A204.1 (cell line): ENCODE results near the gene OPRD1.
"Not testable (repeated sequence)": the region's sequence is repeated elsewhere in the genome, so short reads cannot be mapped to it uniquely, and the experiment has no call there.

ENCODE experiments used
- FAIRE-seq: peaks from 2 replicates; lab custom pipeline; 2012; peaks lifted over from hg19 to GRCh38; lab: Jason Lieb, UNC

The OPRD1 gene

GRCh38 chr1:28847207-28847606 lies 35.2 kb downstream of the OPRD1 start:
- FAIRE-seq = not testable (repeated sequence)

GRCh38 chr1:28848416-28848815 lies 36.4 kb downstream of the OPRD1 start:
- FAIRE-seq = no peak

- no peak for FAIRE-seq
Measured at GRCh38 chr1:28853093-28853742, 41.2 kb downstream of the OPRD1 start.

- not testable (repeated sequence) for FAIRE-seq
Measured at GRCh38 chr1:28854406-28854805, 42.4 kb downstream of the OPRD1 start.

GRCh38 chr1:28855046-28855445 lies 43.1 kb downstream of the OPRD1 start:
- FAIRE-seq = no peak

- no peak for FAIRE-seq
Measured at GRCh38 chr1:28855469-28855951, 43.5 kb downstream of the OPRD1 start.

GRCh38 chr1:28855969-28856368 lies 44.0 kb downstream of the OPRD1 start:
- no peak for FAIRE-seq

GRCh38 chr1:28860332-28861073 lies 48.5 kb downstream of the OPRD1 start:
- FAIRE-seq = no peak

GRCh38 chr1:28862571-28863403 lies 50.8 kb downstream of the OPRD1 start:
- no peak for FAIRE-seq

- FAIRE-seq = no peak
Measured at GRCh38 chr1:28864695-28865094, 52.7 kb downstream of the OPRD1 start.

GRCh38 chr1:28865997-28866650 lies 54.2 kb downstream of the OPRD1 start:
- FAIRE-seq = no peak

GRCh38 chr1:28867850-28868249 lies 55.9 kb downstream of the OPRD1 start:
- no peak for FAIRE-seq

- FAIRE-seq = no peak
Measured at GRCh38 chr1:28869952-28870351, 58.0 kb downstream of the OPRD1 start.

- no peak for FAIRE-seq
Measured at GRCh38 chr1:28871631-28872401, 59.8 kb downstream of the OPRD1 start.

GRCh38 chr1:28875134-28875533 lies 63.2 kb downstream of the OPRD1 start:
- not testable (repeated sequence) for FAIRE-seq

- peak; percentile 70 for FAIRE-seq
Measured at GRCh38 chr1:28877132-28877781, 65.3 kb downstream of the OPRD1 start.

- no peak for FAIRE-seq
Measured at GRCh38 chr1:28878796-28879195, 66.8 kb downstream of the OPRD1 start.

GRCh38 chr1:28882009-28882628 lies 70.1 kb downstream of the OPRD1 start:
- peak; percentile 88 for FAIRE-seq

- FAIRE-seq = no peak
Measured at GRCh38 chr1:28883242-28883616, 71.3 kb downstream of the OPRD1 start.

GRCh38 chr1:28885472-28885877 lies 73.5 kb downstream of the OPRD1 start:
- no peak for FAIRE-seq
